HEK293 (cell line): ENCODE measurements around the gene ZNF576.

Experiments
- MZF1 ChIP-seq: fragments of 450-650 bp; formaldehyde crosslinking; IDR thresholded peaks from 2 replicates; pipeline ENCODE4 v1.5.1; 2017; ENCODE audit warnings: missing biosample characterization, missing genetic modification characterization, borderline replicate concordance
- PRDM2 ChIP-seq: fragments of 450-650 bp; formaldehyde crosslinking; IDR thresholded peaks from 2 replicates; pipeline ENCODE4 v1.5.1; 2016; ENCODE audit warnings: missing biosample characterization, missing genetic modification characterization, borderline replicate concordance
- PRDM4 ChIP-seq: fragments of 450-650 bp; formaldehyde crosslinking; IDR thresholded peaks from 2 replicates; pipeline ENCODE4 v1.5.1; 2017; ENCODE audit warnings: missing biosample characterization, missing genetic modification characterization
- REST ChIP-seq: fragments of 450-650 bp; formaldehyde crosslinking; IDR thresholded peaks from 2 replicates; pipeline ENCODE4 v1.5.1; 2016; ENCODE audit warnings: missing biosample characterization, missing genetic modification characterization
- ZFP3 ChIP-seq: fragments of 450-650 bp; formaldehyde crosslinking; IDR thresholded peaks from 2 replicates; pipeline ENCODE4 v1.5.1; 2016; ENCODE audit warnings: low read depth, missing biosample characterization, missing genetic modification characterization
- ZIC2 ChIP-seq: fragments of 450-650 bp; formaldehyde crosslinking; IDR thresholded peaks from 2 replicates; pipeline ENCODE4 v1.5.1; 2016; ENCODE audit warnings: missing biosample characterization, missing genetic modification characterization
- ZNF10 ChIP-seq: fragments of 450-650 bp; formaldehyde crosslinking; IDR thresholded peaks from 2 replicates; pipeline ENCODE4 v1.5.1; 2017; ENCODE audit warnings: missing biosample characterization, missing genetic modification characterization
- ZNF140 ChIP-seq: fragments of 450-650 bp; formaldehyde crosslinking; IDR thresholded peaks from 2 replicates; pipeline ENCODE4 v1.5.1; 2016; ENCODE audit warnings: missing biosample characterization, missing genetic modification characterization
- ZNF24 ChIP-seq: fragments of 450-650 bp; formaldehyde crosslinking; IDR thresholded peaks from 2 replicates; pipeline ENCODE4 v1.5.1; 2016; ENCODE audit warnings: missing biosample characterization, missing genetic modification characterization
- ZNF362 ChIP-seq: fragments of 450-650 bp; formaldehyde crosslinking; IDR thresholded peaks from 2 replicates; pipeline ENCODE4 v1.5.1; 2016; ENCODE audit warnings: missing biosample characterization, missing genetic modification characterization
- ZNF549 ChIP-seq: fragments of 450-650 bp; IDR thresholded peaks from 2 replicates; pipeline ENCODE4 v1.5.1; 2018; ENCODE audit warnings: missing biosample characterization, missing genetic modification characterization, mild to moderate bottlenecking, inconsistent platforms, moderate library complexity
- ZNF555 ChIP-seq: fragments of 450-650 bp; formaldehyde crosslinking; conservative IDR thresholded peaks from 2 replicates; pipeline ENCODE4 v1.5.1; 2017; ENCODE audit warnings: missing biosample characterization, mild to moderate bottlenecking, missing genetic modification characterization, inconsistent platforms
- ZNF639 ChIP-seq: fragments of 450-650 bp; formaldehyde crosslinking; IDR thresholded peaks from 2 replicates; pipeline ENCODE4 v1.5.1; 2016; ENCODE audit warnings: missing biosample characterization, missing genetic modification characterization
- ZNF677 ChIP-seq: fragments of 450-650 bp; IDR thresholded peaks from 2 replicates; pipeline ENCODE4 v1.5.0; 2018; ENCODE audit warnings: missing biosample characterization, mild to moderate bottlenecking, missing genetic modification characterization, moderate library complexity

ZNF576 gene

GRCh38 chr19:43620061-43621001, 23.9 kb downstream of the ZNF576 start (continued):
- no peak for TF ChIP-seq ZNF549 (tag by site-specific recombination)
- no peak for TF ChIP-seq PRDM4 (tag by site-specific recombination)
- no peak for TF ChIP-seq REST (tag by site-specific recombination)
- peak; percentile 35; the same call in 1 of the 2 replicates for TF ChIP-seq ZNF10 (tag by site-specific recombination)
- TF ChIP-seq ZNF555 (tag by site-specific recombination): no peak
- no peak for TF ChIP-seq ZNF24 (tag by site-specific recombination)
- no peak for TF ChIP-seq ZNF639 (tag by site-specific recombination)
- no peak for TF ChIP-seq ZNF677 (tag by site-specific recombination)
- TF ChIP-seq ZNF140 (tag by site-specific recombination): no peak
- TF ChIP-seq ZIC2: peak; percentile 59
- no peak for TF ChIP-seq ZFP3 (tag by site-specific recombination)
- TF ChIP-seq ZNF362 (tag by site-specific recombination): peak; percentile 93
- TF ChIP-seq MZF1 (tag by site-specific recombination): 0 out of 2 replicates have a peak, but pooled peaks have one; percentile 61
- no peak for TF ChIP-seq PRDM2 (tag by site-specific recombination)
